HG02870 (cell line): ENCODE data around the gene CBX7.

ENCODE experiments used
- ATAC-seq: cut with Tn5 transposase; IDR thresholded peaks from one replicate; pipeline ENCODE4 v1.9.1; 2021; ENCODE audit warnings: mild to moderate bottlenecking, moderate library complexity; ENCODE audit not compliant: unreplicated experiment

Gene CBX7

DNA sequence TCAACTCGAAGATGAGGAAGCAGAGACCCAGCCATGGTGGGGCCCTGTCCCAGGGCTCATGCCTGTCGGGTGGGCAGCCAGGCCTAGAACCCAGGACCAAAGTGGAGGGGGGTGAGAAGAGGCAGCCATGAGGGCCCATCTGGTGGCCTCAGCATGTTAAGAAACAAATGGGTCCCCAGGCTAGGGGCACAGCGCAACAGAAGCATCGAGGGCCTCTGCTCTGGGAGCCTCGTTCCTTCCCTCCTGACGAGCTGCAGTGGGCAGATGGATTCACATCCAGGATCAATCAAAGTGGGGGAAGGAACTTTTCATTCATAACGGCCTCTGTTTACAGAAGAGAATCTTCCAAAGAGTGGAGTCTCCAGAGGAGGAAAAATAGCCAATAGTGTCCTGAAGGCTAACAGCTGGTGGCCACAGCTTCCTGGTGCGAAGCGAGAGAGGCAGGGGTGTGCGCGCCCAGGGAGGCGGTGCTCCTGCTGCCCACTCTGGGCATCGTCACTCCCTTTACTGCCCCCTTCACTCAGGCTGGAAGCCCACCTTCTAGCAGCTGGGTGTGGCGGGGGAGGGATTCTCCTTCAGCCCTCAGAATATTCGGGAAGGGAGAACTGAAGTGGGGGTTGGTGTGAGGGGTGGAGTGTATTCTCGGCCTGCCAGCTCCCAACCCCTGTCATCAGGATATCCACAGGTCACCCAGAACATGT is 4.3 kb downstream of the CBX7 start:
- no peak for ATAC-seq

- no peak for ATAC-seq
Observed at GRCh38 chr22:39147335-39148025, 5.0 kb downstream of the CBX7 start.

GRCh38 chr22:39146256-39147101 is 6.0 kb downstream of the CBX7 start:
- ATAC-seq = no peak

DNA sequence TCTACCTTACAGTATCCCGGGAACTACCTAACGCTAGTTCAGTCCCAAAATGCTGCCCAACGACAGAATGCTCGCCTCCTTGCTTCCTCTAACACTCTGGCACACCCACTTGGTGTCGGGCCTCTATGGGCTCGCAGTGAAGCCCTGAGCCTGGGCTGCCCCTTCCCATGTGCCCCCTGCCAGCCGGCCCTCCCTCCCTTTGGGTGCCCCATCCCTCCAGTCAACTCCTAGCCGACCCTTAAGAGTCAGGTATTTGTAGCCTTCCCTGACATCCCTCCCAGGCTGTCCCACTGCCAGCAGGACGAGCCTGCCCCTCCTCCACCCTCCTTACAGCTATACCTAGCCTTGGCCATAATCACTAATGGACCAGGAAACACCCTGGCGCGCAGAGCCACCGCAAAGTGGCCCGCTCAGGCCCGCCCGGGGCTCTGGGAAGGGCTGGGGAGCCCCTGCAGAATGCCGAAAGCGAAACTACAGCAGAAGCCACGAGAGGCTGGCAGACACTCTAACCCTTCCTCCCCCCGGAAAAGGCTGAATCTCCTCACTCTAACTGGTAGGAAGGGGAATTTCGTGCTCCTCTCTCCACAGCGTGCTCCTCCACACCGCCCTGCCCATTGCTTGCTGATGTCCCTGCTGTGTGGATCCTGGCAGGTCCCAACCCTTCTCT is 8.2 kb downstream of the CBX7 start:
- ATAC-seq = no peak

DNA sequence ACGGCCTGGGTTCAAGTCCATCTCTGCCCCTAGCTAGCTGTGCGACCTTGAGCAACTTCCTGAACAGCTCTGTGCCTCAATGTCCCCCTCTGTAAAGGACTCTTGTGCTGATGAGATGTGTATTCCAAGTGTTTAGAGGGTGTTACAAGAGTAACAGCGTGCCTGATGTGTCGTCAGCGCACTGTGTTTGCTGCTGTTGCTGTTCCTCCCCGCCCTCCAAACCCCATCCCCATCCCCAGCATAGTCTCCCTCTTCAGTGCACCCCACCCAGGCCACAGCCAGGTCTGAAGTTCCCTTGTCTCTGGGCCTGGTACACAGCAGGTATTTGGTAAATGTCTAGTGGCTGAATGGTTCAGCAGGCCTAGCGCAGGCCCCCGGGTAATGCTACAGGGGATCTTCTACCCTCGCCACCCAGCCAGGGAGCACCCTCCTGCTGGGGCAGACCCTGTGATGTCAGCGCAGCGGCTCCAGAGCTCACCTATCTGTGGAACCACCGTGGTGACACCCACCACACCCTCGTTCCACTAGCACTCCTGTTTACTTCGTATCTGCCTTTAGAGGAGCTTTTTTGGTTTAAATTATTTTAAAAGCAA is 10.3 kb downstream of the CBX7 start:
- ATAC-seq = no peak

GRCh38 chr22:39139933-39140332 is 12.5 kb downstream of the CBX7 start:
- ATAC-seq = no peak

DNA sequence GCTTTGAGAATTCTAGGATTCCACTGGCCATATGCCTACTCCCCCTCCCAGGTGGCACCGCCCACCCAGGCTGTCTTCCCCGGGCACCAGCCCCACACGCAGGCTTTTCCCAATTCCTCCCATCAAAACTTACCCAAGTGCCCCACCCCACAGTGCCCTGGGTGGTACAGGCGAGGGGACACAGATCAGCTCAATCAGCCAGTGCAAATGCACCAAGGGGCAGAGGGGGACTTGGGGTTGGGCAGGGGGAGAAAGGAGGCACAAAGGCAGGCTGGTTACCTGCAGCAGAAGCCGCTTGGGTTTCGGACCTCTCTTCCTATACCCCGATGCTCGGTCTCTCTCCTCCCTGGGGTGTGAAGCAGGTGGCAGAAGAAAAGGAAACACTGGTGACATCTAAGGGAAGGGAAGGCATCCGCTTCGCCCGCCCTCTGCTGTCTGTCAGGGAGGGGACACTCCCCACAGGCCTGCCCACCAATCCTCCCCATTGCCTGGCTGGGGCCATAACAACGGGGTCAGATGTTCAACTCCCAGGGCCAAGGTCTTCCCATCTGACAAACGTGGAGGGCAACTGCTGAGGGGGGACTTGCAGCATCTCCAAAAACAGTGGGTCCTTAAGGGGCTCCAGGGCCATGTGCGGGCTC is 14.0 kb downstream of the CBX7 start:
- no peak for ATAC-seq

- no peak for ATAC-seq
Observed at GRCh38 chr22:39136317-39136716, 16.2 kb downstream of the CBX7 start.

DNA sequence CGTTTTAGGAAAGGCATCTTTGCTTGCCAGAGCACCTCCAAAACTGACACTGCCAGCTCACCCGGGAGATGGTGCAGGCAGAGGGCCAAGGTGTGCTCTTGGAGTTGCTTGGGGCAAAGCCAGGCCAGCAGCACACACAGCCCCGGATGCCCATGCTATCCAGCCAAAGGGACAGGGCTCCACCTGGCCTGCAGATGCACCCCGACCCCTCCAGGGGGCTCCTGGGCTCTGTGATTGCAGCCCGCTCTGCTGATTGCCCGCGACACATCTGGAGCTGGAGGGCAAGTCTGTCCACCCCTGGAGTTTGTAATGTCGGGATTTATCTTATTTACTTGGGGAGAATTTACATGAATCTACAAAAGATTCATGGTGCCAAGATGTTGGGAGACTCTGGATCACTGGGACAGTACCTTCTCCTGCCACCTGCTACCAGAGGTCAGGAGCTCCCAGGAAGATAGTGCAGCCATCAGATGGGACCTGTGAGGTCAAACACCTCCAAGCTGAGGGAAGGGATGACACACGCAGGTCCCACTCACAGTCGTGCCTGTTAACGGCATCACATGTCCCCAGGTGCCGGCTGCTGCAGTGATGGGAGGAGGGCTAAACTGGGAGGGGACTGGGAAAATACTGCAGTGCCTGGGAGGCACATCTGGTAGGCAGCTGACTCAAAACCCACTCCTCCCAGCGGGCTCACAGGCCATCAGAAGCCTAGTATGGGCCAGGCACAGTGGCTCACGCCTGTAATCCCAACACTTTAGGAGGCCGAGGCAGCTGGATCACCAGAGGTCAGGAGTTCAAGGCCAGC is 17.2 kb downstream of the CBX7 start:
- ATAC-seq = no peak

- ATAC-seq = no peak
Observed at GRCh38 chr22:39134366-39135091, 18.0 kb downstream of the CBX7 start.

DNA sequence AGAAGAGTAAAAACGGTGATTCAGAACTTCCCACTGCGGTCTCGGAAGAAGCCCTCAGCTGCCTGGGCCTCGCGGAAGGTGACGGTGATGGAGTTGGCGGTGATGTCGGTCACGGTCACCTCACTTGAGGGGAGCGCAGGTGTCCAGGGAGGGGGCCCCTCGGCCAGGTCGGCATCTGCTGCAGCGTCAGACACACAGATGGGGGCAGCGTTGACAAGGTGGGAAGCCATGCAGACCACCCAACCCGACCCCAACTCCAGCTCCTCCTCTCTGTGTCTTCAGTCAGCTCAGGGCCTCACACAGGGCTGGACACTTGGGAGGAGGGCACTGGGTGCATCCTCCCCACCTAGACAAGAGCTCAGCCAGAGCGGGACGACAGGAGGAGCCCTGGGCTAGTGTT is 18.6 kb downstream of the CBX7 start:
- ATAC-seq = no peak

DNA sequence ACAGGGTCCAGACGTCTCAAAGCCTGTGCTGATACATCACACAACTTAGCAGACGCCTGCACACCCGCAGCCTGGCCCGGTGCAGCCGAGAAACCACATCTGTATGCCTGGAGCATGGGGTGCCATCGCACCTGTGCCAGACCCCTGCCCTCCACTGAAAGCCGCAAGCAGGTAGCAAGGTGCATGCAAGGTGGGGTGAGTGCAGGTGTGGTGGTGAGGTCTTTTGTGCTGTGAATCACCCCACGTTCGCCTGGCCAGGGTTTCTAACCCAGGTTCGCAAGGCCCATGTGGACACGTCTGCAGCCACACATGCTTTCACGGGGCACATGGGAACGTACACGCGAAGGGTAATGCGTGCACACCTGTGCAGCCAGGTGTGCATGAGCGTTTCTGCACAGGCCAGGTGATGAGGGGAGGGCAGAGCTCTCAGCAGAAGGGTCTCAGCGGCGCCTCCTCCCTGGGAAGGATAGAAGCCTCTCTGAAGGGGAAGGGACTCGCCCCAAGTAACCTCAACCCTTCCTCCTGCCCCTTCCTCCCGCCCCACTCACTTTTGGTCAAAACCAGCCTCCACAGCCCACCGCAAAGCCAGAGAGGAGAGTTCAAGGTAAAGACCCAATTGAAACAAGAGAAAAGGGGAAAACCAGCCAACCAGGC is 19.5 kb downstream of the CBX7 start:
- no peak for ATAC-seq

DNA sequence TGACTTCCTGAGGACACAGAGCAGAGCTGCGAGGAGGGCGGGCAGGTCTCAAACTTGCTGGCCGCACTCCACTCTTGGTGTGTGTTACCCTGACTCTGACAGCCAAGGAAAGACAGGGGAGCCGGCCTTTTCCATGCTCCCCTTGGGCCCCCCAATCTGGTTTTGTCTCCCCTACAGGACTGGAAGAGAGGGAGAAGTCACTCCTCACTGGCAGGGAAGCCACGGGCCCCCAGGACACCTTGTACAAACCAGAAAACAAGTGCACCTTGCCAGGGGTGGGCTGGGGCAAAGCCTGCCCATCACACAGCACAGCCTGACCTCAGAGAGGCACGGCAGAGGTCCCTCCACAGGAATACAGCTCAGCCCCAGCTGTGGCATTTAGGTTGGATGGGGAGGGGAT is 20.2 kb downstream of the CBX7 start:
- no peak for ATAC-seq

GRCh38 chr22:39130892-39131855 is 21.3 kb downstream of the CBX7 start:
- ATAC-seq = no peak

DNA sequence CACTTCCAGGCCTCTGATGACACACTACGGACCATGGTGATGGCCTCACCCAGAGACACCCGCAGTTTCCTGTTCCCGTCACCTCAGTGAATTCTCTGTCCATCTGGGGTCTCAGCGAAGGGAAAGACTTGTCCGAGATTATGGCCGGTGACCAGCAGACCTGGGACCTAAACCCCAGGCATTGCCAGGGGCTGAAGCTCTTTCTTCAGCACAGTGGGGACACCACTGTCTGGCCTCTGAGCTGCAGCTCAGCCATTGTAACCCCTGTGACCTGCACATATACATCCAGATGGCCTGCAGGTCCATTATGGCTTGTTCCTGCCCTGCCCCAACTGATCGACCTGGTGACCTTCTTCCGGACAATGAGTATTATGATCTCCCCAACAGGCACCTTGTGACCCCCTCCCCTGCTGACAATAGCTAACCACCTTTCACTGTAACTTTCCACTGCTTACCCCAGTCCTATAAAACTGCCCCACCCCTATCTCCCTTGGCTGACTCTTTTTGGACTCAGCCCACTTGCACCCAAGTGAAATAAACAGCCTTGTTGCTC is 22.3 kb downstream of the CBX7 start:
- ATAC-seq = no peak

DNA sequence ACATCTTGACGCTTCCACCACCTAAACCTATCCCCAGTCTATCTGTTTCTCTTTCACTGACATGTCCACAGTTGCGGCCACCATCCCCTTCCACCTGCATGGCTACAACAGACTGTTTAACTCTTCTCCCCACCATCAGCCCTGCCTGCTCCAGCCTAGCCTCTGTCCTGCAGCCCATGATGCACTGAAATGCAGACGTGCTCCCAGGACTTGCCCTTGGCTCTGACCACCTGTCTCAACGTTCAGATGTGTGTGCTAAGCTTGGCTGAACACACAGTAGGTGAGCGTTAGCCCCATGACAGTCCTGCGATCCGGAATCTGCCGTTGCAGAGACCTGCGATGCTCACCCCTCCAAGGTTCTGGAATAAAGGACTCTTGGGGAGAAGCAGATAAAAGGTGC is 22.7 kb downstream of the CBX7 start:
- no peak for ATAC-seq

GRCh38 chr22:39129081-39129480 is 23.4 kb downstream of the CBX7 start:
- ATAC-seq = no peak
